NOMO-1 treated with dmso at 0.1 percent for 144 hours (cell line): ENCODE data around the gene FIG4.

ENCODE experiments used
- DNase-seq: peaks from one replicate; lab custom pipeline; 2025; ENCODE audit not compliant: unreplicated experiment; lab: John Stamatoyannopoulos, UW

FIG4 gene

DNA sequence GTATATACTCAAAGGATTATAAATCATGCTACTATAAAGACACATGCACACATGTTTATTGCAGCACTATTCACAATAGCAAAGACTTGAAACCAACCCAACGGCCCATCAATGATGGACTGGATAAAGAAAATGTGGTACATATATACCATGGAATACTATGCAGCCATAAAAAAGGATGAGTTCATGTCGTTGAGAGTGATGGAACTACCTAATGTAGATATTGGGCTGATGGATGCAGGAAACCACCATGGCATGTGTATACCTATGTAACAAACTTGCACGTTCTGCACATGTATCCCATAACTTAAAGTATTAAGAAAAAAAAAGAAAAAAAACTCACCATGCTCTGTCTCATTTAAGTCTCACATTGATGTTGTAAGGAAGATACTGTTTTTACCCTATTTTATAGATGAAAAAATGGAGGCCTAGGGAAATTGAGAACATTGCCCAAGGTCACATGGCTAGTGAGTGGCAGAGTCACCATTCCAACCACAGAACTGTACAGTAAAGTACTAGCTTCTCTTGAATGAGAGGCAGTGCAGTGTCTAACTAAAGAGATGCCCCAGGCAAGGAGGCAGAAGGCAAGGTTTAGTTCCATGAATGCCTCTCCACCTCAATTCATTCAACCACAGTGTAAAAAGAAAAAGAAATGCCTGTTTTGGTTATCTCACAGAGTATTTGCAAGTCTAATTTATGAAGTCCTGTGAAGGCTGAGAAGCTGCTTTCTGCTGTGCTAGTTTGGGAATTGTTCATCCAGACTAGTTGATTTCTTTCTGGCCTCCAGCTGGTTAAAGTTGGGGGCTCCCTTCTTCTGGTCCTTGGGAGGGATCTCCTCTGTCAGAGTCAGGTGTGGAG, 68.2 kb downstream of the FIG4 start:
- no peak for DNase-seq

DNA sequence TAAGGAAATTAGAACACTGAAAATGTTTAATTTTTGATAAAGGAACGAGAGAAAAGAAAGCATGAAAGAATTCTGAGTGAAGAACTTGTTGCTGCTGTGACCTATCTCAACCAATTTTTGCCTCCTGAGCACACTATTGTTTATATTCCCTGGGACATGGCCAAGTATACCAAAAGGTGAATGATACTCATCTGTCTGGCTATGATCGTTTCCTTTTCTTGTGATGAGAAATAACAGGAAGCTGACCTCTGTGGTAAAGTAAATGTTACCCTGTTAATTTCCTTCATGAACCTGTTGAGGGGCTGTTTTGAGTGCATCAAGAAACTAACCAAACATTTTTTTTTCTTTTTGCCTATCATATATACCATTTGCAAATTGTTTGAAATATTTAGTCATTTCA, 69.1 kb downstream of the FIG4 start:
- DNase-seq, result no peak

DNA sequence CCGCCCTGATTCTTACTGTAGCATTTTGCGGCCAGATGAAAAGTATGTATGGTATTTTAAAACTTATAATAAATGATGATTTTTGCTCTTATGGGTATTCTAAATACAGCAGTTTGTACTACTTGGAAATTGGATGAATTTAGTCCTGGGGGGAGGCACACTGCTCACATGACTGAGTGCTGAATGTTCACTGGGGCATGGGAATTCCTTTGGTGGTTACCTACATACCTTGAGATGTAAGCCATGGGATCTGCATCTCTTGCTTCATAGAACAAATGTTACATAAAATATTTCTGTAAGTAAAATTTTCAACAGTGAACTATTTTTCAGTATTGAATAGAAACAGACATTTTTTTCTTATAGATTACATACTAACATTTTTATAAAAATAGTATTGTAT, 71.1 kb downstream of the FIG4 start:
- DNase-seq, result no peak

DNA sequence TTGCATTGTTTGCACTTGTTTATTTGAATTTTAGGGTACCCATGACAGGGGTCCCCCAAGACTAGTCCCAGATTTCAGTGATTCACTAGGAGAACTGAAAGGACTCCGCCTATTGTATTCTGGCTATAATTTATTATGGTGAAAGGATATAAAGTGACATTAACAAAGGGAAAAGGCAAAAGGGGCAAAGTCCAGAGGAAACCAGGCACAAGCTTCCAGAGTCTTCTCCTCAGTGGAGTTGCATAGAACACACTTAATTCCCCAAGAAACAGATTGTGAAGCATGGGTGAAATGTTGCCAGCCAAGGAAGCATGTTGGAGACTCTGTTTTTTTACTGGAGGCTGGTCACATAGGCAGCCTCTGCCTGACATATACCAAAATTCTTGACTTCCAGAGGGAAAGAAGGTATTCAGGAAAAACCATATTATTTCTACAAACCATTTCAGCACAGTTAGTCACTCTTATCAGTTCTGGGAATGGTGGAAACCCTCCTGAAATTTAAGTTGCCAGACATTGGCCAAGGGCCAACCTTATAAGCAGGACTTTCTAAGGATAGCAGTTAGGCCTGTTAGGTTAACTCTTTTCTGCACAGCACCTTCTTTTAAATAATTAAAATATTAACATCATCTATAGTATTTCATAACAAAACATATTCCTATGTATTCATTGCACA, 71.8 kb downstream of the FIG4 start:
- no peak for DNase-seq

DNA sequence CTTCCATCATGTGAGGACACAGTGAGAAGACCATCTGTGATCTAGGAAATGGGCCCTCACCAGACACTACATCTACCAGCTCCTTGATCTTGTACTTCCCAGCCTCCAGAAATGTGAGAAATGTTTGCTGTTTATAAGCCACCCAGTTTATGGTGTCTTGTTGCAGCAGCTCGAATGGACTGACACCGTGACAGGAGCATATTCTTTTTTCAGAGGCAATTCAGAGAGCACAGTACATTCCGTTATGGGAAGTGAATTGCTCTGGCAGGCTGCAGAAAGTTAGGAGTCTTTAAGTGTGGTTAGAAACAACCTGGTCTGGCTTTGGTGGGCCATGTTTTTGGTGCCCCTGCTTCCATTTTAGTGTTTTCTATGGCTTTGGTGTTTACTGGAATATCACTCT, 75.1 kb downstream of the FIG4 start:
- DNase-seq, result no peak

DNA sequence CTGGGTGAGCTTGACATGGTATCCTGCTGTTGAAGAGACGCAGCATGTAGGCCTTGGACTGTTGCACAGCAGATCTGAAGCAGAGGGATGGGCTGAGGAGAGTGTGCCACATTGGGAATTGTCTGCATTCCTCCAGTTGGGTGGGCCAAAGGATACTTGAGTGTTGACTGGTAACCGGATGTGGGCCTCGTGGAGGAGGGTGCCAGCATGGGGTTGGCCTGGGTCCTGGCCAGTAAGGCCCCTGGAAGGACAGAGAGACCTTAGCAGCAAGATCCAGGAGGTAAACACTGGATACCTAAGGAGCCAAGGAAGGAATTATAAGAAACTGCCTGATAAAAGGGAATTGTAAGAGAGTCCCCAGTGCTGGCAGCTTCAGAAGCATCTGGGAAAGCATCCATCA, 76.9 kb downstream of the FIG4 start:
- no peak for DNase-seq

DNA sequence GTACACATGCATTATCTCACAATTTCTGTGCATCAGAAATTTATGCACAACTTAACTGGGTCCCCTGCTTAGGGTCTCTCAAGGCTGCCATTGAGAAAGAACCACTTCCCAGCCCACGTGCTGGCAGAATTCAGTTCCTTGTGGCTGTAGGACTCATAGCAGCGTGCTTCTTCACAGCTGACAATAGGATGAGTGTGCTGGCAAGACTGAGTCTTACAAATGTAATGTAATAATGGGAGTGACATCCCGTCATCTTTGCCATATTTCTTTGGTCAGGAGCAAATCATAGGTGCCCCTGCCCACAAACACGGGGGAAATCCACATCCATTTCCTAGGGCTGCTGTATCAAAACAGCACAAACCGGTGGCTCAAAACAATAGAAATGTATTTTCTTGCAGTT, 77.4 kb downstream of the FIG4 start:
- no peak for DNase-seq

DNA sequence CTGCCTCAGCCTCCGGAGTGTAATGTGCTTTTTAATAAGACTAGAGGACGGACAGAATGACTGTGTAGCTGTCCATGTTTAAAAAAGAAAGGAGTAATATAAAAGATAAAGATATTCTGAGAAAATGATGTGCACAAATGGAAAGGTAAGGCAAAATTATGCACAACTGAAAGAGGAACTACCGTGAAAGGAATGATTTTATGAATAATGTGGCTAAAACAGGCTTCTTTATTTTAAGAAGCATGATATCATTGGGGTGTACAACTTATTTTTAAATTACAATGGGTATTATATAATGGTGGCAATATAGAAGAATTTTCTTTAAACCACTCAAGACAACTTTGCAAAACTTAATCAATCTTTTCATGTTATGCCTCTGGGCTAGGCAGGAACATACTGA, 78.1 kb downstream of the FIG4 start:
- no peak for DNase-seq

DNA sequence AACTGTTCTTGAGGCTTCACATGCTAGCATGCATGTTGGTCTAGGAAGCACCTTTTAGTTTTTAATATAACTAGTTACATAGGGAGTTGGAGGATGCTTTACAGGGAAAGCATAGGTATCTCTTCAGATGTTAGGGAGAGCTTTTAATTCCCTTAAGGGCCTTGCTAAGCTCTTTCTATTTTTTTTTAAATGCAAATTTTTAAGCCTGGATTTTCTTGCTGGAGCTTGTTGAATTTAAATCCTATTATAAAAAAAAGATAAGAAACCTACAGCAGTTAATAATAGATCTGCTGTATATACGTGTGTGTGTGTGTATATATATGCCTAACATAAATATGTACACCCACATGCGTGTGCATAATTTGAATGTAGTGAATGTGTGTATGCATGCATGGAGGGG, 79.0 kb downstream of the FIG4 start:
- no peak for DNase-seq

DNA sequence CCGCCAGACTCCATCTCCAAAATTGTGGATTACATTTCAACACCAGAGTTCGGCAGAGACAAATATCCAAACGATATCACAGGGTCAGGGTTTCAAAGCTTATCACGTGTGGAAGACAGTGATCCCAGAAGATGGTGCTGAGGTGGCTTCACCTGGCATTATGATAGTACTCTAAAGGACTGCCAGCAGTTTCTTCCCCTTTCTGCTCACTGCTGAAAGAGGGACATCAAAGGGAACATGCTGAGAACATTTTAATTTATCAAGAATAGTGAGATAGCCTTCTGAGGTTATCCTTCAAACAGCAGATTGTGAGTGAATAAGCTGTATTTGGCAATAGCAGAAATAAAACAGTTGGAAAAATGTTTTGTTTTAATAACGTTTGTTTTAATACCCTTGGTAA, 79.7 kb downstream of the FIG4 start:
- DNase-seq, result no peak

DNA sequence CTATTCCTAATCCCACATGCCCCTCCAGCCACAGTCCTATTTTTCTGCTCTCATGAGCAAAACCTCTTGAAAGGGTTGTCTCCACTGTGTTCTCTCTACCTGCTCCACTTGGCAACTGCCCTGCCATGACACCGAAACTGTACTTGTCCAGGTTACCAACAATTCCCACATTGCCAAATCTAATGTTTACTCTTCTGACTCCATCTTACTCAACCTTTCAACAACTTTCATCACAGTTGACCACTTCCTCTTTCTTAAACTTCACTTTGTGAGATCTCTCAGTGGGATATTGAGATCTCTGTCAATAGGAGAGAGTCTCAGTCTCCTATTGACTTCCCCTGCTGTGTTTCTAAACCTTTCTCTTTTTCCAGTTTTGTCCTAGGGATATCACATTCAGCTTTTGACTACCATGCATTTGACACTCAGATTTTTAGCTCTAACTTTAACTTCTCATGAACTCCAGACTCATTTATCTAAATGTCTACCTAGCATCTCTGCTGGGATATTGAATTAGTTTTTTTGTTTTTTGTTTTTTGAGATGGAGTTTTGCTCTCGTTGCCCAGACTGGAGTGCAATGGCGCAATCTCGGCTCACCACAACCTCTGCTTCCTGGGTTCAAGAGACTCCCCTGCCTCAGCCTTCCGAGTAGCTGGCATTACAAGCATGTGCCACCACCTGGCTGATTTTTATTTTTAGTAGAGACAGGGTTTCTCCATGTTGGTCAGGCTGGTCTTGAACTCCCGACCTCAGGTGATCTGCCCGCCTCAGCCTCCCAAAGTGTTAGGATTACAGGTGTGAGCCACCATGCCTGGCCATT, 81.1 kb downstream of the FIG4 start:
- peak; percentile 43 for DNase-seq

DNA sequence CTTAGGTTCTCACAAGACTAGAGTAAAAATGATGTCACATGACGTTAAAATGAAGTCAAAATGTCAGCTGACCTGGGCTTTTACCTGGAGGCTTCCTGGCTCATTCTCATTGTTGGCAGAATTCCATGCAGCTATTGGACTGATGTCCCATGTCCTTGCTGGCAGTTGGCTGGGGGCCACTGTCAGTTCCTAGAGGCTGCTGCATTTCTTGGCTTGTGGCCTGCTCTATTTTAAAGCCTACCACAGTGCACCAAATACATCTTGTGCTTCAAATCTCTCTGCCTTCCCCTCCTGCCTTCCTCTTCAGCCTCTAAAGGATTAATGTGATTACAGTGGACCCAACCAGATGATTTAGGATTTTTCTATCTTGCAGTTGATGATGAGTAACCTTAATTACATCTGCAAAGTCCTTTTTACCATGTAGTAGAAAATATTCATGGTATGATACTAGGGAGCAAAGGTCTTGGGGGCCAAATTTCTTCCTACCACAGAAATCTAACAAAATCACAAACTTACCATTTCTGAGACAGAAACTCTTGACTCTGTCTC, 81.9 kb downstream of the FIG4 start:
- DNase-seq, result no peak

DNA sequence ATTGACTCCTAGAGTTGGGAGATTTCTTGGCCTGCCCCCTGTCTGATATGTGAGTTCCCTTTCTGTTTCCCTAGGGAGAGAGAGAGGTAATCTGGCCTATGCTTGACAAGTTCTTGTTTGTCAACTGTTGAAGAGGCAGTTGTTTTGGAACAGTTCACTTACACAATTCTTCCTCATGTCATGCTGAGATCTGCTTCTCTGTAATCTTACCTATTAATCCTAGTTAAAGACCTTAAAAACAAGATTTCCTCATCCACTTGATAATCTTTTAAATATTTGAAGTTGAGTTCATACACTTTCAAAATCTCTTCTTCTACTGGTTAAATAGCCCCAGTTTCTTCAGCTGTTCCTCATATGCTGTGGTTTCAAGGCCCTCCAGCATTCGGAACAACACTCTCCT, 89.9 kb downstream of the FIG4 start:
- no peak for DNase-seq

DNA sequence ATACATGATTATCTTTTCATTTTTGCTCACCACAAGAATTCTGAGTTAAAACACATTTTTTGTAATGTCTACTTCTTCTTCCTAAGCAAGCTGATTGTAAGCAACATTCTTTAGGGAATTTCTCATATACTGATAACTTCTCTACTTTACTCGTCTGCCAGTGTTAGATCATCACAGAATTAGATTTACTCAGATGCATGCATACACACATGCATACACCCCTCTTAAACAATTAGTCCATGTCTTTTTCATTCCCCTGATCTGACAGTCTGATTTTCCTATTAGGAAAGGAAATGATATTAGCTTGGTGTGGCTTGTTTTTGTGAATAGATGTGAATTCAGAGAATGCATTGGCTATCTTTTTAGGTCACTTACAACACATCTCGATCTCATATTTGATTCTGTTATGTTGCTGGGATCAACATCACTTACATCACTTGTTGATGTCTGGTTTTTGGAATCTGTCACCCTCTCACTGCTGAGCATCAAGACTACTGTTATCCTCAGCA, 91.4 kb downstream of the FIG4 start:
- no peak for DNase-seq

DNA sequence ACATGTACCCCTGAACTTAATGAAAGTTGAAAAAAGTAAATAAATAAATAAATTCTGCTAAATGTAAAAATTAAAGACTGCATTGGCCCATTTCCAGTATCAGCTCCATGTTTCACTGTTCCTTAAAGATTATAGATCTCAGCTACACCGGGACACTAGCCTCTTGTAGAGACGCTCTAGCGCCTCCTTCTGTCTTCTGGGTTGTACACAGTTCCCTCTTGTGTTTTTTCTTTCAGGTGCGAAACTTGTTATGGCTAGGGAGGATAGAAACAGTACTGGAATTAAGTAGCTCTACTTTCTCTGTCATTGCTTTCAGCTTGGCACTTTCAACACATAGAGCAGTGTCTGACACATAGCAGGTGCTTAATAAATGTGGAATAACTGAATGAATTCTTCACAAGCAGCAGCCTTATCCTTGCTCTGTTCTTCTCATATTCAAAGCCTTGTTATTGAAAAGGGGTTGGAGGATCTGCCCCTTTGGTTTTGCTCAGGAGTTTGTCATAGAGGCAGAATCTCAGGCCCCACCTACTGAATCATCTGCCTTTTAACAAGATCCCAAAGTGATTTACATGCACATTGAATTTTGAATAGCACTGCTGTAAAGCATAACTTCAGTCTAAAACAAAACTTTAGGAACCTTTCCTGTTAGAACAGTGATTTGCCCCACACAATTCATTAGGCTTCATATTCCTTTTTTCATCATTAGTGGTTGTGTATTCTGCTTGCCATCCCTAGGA, 92.3 kb downstream of the FIG4 start:
- DNase-seq, result no peak

DNA sequence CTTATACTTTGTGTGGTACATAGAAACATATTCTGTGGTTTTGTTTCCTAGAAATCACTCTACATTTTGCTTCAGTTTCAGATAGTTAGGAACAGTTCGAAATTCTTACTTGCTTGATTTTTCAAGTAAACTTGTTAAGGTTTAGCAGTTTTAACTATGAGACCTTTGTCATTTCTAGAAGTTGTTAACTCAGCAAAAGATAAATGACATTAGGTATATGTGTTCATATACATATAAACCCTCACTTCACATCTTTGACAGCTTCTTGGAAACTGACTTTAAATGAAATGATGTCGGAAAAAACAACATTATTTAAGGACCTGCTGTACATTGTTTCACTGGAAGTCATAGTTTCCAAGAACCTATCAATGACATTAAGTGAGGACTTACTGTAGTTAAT, 96.2 kb downstream of the FIG4 start:
- DNase-seq, result no peak

DNA sequence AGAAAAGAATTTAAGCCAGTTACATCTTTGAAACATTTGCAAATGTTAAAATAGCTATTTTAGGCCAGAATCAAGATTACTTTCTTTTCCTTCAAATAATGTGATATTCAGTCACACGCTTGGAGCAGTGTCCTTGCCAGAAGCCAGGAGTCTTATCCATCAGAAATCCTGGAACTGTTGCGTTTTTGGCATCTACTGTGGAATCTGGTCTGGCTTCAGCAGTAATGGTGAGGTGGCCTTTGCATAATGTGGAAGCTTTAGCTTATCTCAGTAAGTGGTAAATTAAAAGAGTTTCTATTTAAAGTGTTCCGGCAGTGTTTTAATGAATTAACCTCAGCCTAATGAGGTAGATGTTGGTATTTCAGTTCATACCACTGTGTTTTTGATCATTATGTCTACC, 97.6 kb downstream of the FIG4 start:
- no peak for DNase-seq

DNA sequence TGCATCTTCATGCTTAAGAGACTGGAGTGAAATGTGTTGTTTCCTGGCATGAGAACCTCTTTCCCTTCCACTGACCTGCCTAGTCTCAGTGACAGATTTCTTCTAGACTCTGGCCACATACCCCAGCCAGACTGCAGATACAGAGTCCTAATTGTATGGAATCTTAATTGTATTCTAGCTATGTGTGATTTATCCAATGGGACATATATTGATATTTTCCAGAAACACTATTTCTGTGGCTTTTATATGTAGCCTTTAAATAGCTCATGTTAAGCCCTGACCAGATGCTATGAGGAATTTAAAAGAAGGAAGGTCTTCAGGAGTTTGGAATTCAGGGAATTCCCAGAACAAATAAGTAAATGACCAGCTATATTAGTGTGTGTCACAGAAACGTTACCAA, 99.0 kb downstream of the FIG4 start:
- no peak for DNase-seq

DNA sequence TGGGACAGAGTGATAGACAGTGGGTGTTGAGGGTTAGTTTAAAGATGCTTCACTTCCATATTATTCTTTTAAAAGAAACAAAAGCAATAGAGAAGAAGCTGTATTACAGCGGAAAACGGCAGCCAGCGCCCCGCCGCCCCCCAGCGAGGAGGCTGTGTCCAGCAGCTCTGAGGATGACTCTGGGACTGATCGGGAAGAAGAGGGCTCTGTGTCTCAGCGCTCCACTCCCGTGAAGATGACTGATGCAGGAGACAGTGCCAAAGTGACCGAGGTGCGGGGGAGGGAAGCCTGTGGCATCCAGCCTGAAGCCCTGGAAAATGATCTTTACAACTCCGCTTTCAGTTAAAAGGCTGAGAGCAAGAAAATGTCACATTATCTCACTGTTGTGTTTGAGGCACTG, 100.2 kb downstream of the FIG4 start:
- no peak for DNase-seq

DNA sequence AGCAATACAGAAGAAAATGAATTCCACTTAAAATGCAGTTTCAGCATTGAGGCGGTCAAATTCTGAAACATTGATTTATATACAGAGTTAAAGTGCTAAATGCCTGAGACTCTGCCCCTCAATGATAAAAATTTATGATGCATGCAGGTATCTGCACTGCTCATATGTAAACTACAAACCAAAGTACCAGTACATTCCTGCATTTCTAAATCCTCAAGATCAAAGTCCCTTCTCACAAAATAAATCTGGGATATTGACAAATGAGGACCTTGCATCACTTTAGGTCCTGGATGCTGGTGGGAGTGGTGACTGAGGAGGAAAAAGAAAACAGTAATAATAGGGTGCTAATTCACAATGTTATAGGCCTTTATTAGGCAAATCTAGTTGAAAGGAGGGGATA, 101.9 kb downstream of the FIG4 start:
- DNase-seq, result no peak

DNA sequence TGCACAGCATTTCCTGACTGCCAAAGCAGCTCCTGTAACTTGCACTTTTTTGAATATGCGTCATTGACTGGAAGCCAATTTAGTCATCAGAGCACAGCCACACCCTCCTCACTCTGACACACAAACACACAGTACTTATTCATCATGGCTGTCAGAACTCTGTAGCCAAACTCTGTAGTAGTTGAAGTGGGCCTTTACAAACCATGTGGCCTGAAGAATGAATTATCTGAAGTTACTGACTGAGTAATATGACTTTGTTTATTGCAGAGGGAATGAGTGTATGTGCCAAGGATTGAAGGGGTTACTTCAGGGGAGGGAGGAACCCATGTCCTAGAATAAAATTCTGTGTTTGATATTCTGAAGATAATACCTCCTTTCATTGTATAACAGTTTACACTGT, 102.7 kb downstream of the FIG4 start:
- no peak for DNase-seq
